HL-60 (cell line): Measurements from ENCODE around the gene TULP4.

Experiments
- DNase-seq, 2 experiments: peaks; one replicate each; pipeline ENCODE4 v3.0.0-alpha.2; 2010 to 2020; ENCODE audit warnings: low read depth in 1 of 2, low spot score in 1 of 2
- H3K27ac ChIP-seq: fragments of 250-450 bp; sonication (Bioruptor Pico); replicated peaks from 2 replicates; pipeline ENCODE4 v1.5.1; 2020; ENCODE audit warnings: mild to moderate bottlenecking, moderate library complexity
- H3K27me3 ChIP-seq: fragments of 250-450 bp; sonication (Bioruptor Pico); 2 replicates; pipeline ENCODE4 v1.5.1; 2021; ENCODE audit warnings: mild to moderate bottlenecking, moderate library complexity; ENCODE audit not compliant: insufficient read depth, poor library complexity, severe bottlenecking
- H3K4me3 ChIP-seq: replicated peaks from 2 replicates; pipeline ENCODE4 v1.5.1; 2011; ENCODE audit warnings: mild to moderate bottlenecking, control low read depth, low read length; ENCODE audit not compliant: insufficient read depth
- GABPA ChIP-seq: IDR thresholded peaks from 2 replicates; pipeline ENCODE4 v1.6.1; 2012; ENCODE audit warnings: low read depth
- POLR2AphosphoS5 ChIP-seq: IDR thresholded peaks from 2 replicates; pipeline ENCODE4 v1.6.1; 2012; ENCODE audit warnings: low read depth
- SPI1 ChIP-seq: IDR thresholded peaks from 2 replicates; pipeline ENCODE4 v1.6.1; 2012; ENCODE audit warnings: low read depth, mild to moderate bottlenecking, borderline replicate concordance
- TF ChIP-seq, protein P1 (sequence below): IDR thresholded peaks from 2 replicates; pipeline ENCODE4 v1.6.1; 2012; ENCODE audit warnings: low read depth; ENCODE audit not compliant: insufficient replicate concordance
- TF ChIP-seq, protein P2 (sequence below): IDR thresholded peaks from one replicate; pipeline ENCODE4 v1.5.1; 2011; ENCODE audit warnings: low read length, control low read depth, inconsistent platforms; ENCODE audit not compliant: insufficient read depth

The TULP4 gene

DNA sequence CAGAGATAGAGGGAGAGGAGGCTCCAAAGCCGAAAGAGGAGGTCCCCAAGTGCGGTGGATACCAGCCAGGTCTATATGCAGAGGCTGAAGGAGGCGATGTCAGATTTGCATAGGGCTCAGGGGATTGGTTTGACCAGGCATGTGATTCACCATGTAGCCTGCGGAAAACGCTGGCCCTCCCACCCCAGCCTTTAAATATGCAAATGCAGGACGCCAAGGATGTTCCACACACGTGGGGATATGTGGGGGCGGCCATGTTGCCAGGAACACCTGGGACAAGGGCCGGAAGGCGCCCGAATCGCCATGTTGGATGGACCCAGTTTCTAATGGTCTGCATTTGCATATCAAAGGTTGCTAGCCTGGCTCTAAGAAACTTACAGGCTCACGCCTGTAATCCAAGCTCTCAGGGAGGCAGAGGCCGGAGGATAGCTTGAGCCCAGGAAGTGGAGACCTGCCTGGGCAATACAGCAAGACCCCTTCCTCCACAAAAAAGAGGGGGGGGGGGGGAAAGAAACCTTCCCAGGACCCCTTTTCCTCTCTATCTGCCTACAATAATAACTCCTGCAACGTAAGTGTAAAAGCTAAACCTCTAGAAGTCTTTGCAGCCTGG is 110.5 kb downstream of the TULP4 start:
- TF ChIP-seq, protein P1, sequence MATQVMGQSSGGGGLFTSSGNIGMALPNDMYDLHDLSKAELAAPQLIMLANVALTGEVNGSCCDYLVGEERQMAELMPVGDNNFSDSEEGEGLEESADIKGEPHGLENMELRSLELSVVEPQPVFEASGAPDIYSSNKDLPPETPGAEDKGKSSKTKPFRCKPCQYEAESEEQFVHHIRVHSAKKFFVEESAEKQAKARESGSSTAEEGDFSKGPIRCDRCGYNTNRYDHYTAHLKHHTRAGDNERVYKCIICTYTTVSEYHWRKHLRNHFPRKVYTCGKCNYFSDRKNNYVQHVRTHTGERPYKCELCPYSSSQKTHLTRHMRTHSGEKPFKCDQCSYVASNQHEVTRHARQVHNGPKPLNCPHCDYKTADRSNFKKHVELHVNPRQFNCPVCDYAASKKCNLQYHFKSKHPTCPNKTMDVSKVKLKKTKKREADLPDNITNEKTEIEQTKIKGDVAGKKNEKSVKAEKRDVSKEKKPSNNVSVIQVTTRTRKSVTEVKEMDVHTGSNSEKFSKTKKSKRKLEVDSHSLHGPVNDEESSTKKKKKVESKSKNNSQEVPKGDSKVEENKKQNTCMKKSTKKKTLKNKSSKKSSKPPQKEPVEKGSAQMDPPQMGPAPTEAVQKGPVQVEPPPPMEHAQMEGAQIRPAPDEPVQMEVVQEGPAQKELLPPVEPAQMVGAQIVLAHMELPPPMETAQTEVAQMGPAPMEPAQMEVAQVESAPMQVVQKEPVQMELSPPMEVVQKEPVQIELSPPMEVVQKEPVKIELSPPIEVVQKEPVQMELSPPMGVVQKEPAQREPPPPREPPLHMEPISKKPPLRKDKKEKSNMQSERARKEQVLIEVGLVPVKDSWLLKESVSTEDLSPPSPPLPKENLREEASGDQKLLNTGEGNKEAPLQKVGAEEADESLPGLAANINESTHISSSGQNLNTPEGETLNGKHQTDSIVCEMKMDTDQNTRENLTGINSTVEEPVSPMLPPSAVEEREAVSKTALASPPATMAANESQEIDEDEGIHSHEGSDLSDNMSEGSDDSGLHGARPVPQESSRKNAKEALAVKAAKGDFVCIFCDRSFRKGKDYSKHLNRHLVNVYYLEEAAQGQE, result no peak
- TF ChIP-seq SPI1 (no peak), POLR2AphosphoS5 (no peak), GABPA (no peak)
- TF ChIP-seq, protein P2, sequence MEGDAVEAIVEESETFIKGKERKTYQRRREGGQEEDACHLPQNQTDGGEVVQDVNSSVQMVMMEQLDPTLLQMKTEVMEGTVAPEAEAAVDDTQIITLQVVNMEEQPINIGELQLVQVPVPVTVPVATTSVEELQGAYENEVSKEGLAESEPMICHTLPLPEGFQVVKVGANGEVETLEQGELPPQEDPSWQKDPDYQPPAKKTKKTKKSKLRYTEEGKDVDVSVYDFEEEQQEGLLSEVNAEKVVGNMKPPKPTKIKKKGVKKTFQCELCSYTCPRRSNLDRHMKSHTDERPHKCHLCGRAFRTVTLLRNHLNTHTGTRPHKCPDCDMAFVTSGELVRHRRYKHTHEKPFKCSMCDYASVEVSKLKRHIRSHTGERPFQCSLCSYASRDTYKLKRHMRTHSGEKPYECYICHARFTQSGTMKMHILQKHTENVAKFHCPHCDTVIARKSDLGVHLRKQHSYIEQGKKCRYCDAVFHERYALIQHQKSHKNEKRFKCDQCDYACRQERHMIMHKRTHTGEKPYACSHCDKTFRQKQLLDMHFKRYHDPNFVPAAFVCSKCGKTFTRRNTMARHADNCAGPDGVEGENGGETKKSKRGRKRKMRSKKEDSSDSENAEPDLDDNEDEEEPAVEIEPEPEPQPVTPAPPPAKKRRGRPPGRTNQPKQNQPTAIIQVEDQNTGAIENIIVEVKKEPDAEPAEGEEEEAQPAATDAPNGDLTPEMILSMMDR, result no peak
- no peak for DNase-seq
- H3K4me3 ChIP-seq, result no peak overlapping the region
- H3K27me3 ChIP-seq, result no peaks in the 10 kb centered on the region
- H3K27ac ChIP-seq, result no peak overlapping the region

DNA sequence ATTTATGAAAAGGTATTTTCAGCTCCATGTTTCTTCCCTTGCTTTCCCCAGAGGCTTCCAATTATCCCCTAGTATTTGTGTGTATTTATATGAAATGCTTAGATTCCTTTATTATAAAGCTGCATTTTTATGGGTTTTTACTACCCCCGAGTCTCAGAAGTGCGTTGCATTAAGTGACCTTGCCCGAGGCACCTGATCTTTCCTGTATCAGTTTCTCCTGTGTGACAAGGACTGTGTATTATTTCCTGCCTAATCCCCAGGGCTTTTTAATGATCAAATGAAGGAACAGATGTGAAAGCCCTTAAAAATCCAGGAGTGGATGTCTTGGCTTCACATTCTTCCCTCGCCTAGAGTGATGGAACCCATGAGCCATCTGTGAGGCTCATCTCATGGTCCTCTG is 118.8 kb downstream of the TULP4 start:
- TF ChIP-seq, protein P2, result no peak
- TF ChIP-seq SPI1 (no peak), POLR2AphosphoS5 (no peak), GABPA (no peak)
- TF ChIP-seq, protein P1, result no peak
- H3K27ac ChIP-seq, result no peak overlapping the region
- no peak overlapping the region for H3K4me3 ChIP-seq
- no peak for DNase-seq
- H3K27me3 ChIP-seq, result no peaks in the 10 kb centered on the region

DNA sequence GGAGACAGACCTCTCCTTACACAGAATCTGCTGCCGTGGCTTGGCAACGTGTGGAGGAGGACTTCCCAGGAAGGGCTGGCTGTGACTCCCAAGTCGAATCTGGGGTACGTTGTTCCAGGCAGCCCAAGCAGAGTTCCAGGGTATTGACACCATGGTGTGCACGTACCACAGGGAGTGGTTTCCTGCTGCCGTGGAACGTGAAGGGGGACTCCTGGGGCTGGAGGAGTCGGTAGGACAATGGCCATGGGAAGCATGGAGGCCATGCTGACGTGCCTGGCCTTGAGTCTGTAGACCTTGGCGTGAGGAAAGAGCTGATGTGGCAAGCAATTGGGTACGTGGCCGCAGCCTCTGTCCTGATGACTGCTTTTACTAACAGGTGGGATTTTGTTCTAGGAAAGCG is 119.3 kb downstream of the TULP4 start:
- Histone ChIP-seq H3K27me3 (no peaks in the 10 kb centered on the region), H3K27ac (no peak overlapping the region), H3K4me3 (no peak overlapping the region)
- DNase-seq, result no peak
- TF ChIP-seq, protein P1, result no peak
- no peak for TF ChIP-seq SPI1
- TF ChIP-seq GABPA, result no peak
- no peak for TF ChIP-seq POLR2AphosphoS5
- TF ChIP-seq, protein P2, result no peak
